NOMO-1 (cell line): ENCODE measurements around the gene RTN4.

Experiments
- DNase-seq, 2 experiments: peaks; one replicate each; lab custom pipeline; 2025; ENCODE audit not compliant: unreplicated experiment in 2 of 2; lab: John Stamatoyannopoulos, UW

The RTN4 gene

GRCh38 chr2:54975598-54976492 is 74.4 kb downstream of the RTN4 start:
- DNase-seq, result no peak

GRCh38 chr2:54975175-54975574 is 75.1 kb downstream of the RTN4 start:
- DNase-seq, result no peak

GRCh38 chr2:54969940-54970338 is 80.3 kb downstream of the RTN4 start:
- DNase-seq, result no peak

GRCh38 chr2:54969295-54969939 is 80.8 kb downstream of the RTN4 start:
- DNase-seq, result no peak

GRCh38 chr2:54968561-54969218 is 81.6 kb downstream of the RTN4 start:
- no peak for DNase-seq

DNA sequence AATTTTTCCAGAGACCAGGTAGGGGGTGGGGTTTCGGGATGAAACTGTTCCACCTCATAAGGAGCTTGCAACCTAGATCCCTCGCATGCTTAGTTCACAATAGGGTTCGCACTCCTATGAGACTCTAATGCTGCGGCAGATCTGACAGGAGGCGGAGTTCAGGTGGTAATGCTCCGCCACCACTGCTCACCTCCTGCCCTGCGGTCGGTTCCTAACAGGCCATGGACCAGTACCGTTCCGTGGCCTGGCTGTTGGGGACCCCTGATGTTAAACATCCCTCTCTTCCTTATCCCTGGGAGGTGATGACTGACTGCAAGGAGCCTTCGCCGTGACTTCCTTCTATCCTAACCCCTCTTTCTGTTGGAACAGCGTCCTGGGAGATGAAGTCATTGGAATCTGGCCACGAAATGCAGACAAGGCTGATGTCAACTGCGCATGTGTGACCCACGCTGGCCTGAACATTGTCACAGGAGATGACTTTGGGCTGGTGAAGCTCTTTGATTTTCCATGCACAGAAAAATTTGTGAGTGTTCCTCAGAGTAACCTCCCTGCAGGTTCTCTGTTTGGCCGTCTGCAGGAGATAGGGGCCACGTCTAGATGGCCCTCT is 82.4 kb downstream of the RTN4 start:
- DNase-seq, result no peak

DNA sequence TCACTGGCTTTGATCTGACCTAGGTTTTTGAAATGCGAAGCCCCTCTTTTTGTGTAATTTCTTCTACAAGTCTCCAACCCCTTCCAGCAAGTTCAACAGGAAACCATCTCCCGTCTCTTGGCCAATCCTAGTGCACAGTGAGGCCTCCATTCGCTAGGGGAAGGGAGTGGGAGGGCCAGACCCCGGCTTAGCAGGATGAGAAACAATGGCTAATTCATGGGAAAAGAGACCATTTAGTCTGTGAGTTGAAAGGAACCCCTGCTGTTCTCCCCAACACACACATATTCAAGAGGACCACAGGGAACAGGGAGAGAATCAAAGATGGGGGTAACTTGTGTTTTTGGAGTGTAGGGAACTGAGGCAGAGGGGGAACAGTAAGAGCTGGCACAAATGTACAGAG is 83.0 kb downstream of the RTN4 start:
- DNase-seq, result no peak

DNA sequence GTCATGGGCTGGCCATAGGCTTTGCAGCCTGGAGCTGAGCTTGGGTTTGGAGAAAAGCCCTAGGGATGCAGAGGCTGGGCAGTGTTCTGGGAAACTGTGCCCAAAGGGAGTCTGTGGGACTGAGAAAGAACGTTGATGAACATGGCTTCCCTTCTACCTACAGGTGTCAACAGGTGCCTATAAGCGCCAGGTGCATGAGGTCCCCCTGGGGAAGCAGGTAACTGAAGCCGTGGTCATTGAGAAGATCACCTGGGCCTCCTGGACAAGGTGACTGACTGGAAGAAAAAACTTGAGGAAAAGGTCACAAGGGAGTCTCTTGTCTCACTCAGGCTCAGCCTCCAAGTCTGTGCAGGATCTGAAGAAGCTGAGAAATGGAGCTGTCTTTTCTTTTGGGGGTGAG is 83.4 kb downstream of the RTN4 start:
- DNase-seq, result no peak

GRCh38 chr2:54966165-54966832 is 84.0 kb downstream of the RTN4 start:
- DNase-seq, result no peak

GRCh38 chr2:54965425-54965824 is 84.8 kb downstream of the RTN4 start:
- DNase-seq, result no peak

DNA sequence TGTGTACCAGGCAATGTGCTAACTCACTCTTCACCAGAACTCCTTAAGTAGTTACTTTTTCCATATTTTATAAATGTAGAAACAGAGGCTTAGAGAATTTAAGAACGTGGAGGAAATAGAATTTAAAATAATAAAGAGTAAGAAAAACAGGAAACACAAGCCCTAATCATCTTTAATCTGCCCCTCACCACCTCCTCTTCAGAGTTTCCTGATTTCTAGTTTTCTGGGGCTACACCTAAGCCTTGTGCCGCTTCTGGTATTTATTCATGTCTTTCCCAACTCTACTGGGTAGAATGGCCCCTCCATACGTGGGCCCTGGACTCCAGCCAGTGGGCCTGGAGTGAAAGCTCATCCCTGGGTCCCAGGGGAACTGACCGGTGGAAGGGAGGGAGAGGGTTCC is 85.4 kb downstream of the RTN4 start:
- DNase-seq, result no peak

GRCh38 chr2:54964271-54964670 is 86.0 kb downstream of the RTN4 start:
- DNase-seq, result no peak

DNA sequence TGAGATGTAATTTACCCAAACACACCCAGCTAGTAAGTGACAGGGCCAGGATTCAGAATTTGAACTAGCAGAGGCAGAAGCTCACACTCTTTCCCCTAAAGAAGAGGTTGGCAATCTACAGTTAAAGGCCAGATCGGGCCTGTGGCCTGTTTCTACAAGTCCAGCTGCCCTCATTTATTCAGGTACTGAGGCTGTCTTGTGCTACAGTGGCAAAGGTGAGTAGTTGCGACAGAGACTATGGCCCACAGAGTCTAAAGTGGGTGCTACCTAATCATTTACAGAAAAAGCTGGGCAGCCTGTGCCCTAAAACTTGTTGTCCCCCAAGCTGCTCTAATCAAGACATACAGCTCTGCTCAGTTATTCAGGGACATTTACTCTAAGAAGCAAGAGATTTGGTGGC is 86.8 kb downstream of the RTN4 start:
- no peak for DNase-seq

DNA sequence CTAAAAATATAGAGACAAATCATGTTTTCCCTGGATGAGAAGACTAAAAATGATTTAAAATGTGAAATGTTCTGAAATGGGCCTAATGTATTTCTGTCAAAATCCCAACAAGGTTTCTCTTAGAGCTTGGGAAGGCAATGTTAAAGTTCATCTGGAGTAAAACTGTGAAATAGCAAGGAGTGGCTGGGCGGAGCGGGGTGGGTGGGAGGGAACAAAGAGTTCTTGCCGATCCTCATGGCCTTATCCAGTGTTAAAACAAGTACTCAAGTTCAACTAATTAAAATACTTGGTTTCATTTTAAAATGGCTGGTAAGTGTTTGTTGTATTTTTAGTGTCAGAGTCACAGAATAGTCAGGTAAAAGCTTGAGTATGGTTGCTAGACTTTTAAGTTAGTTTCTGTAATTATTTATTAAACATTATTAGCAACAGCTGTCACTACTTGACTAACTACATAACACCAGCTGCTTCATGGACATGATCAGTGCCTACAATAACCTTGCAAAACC is 87.3 kb downstream of the RTN4 start:
- DNase-seq, result no peak

- no peak for DNase-seq
Observed at GRCh38 chr2:54962511-54962910, 87.7 kb downstream of the RTN4 start.

GRCh38 chr2:54960164-54960563 is 90.1 kb downstream of the RTN4 start:
- no peak for DNase-seq

- no peak for DNase-seq
Observed at GRCh38 chr2:54958717-54959371, 91.4 kb downstream of the RTN4 start.

GRCh38 chr2:54957321-54957999 is 92.8 kb downstream of the RTN4 start:
- DNase-seq, result no peak

GRCh38 chr2:54956111-54956627 is 94.1 kb downstream of the RTN4 start:
- DNase-seq, result no peak
